ENCODE results near the gene GDF10. TPM values are rescaled to one million over a fixed set of nuclear protein-coding genes. Genes with fewer than 3 reads are reported as not detected.
A peak's percentile ranks its signal among the peaks of the same experiment; 100 is the strongest.

GDF10 gene
- total RNA-seq, 1 experiment from 2014 or later = 0.20 TPM

DNA sequence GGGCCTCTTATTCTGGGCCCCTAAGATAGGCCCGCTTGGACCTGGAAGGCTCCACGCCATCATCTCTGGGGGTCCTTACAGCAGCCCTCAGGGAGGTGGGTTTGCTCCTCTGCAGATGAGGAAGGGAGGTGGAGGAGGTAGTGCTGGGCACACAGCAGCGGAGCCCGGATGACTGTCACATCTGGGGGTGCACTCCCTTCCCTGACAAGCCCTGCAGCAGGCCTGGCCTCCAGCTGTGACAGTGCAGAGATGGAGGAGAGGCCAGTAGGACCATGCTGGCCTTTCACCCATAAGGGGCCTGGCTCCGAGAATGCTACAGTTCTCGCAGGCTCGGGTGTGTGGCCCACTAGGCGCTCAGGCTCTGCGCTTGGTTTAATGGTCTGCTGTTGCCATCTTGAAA is 31.5 kb downstream of the GDF10 start:
- no peak overlapping the region for H3K18ac ChIP-seq (ENCODE audit: insufficient read length, low read depth, low read length)
- H4K91ac ChIP-seq (ENCODE audit: insufficient read length, low read depth, low read length) = no peak overlapping the region
- no peak overlapping the region for H3K23ac ChIP-seq (ENCODE audit: insufficient read length, low read depth, low read length)
- H3K27me3 Mint-ChIP-seq (ENCODE audit: low read depth) = no peaks in the 10 kb centered on the region
- no peak overlapping the region for H4K5ac ChIP-seq (ENCODE audit: insufficient read length, low read depth, low read length)
- no peaks in the 10 kb centered on the region for H3K4me1 ChIP-seq (ENCODE audit: insufficient read depth, low read length)
- no peak overlapping the region for H2BK12ac ChIP-seq (ENCODE audit: insufficient read length, low read depth, low read length)
- H2BK20ac ChIP-seq (ENCODE audit: low read depth, low read length, poor library complexity, severe bottlenecking) = no peak overlapping the region
- H3K9me3 ChIP-seq (ENCODE audit: control insufficient read depth, low read depth, low read length) = no peaks in the 10 kb centered on the region
- no peak overlapping the region for H3K27ac ChIP-seq (ENCODE audit: insufficient read length, low read depth, low read length)
- no peaks in the 10 kb centered on the region for H3K36me3 Mint-ChIP-seq (ENCODE audit: insufficient read depth in 1 of 3, low read depth in 3 of 3)
- peak overlapping the region in 1 of 3 experiments; percentile 50; a peak in 1 of 7 replicates for H3K27ac Mint-ChIP-seq
- no peak overlapping the region for H3K4me2 ChIP-seq (ENCODE audit: insufficient read depth, insufficient read length, low read length)
- TF ChIP-seq, protein P1, sequence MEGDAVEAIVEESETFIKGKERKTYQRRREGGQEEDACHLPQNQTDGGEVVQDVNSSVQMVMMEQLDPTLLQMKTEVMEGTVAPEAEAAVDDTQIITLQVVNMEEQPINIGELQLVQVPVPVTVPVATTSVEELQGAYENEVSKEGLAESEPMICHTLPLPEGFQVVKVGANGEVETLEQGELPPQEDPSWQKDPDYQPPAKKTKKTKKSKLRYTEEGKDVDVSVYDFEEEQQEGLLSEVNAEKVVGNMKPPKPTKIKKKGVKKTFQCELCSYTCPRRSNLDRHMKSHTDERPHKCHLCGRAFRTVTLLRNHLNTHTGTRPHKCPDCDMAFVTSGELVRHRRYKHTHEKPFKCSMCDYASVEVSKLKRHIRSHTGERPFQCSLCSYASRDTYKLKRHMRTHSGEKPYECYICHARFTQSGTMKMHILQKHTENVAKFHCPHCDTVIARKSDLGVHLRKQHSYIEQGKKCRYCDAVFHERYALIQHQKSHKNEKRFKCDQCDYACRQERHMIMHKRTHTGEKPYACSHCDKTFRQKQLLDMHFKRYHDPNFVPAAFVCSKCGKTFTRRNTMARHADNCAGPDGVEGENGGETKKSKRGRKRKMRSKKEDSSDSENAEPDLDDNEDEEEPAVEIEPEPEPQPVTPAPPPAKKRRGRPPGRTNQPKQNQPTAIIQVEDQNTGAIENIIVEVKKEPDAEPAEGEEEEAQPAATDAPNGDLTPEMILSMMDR (conservative IDR thresholded peaks at IDR 0.05) = no peak
- H3T11ph ChIP-seq (ENCODE audit: low read length) = no peak overlapping the region
- no peaks in the 10 kb centered on the region for H3K79me2 ChIP-seq (ENCODE audit: insufficient read depth, low read length)
- H3K79me1 ChIP-seq (ENCODE audit: insufficient read depth, low read depth, low read length, poor library complexity, severe bottlenecking) = no peaks in the 10 kb centered on the region
- no peak overlapping the region for H3K4ac ChIP-seq (ENCODE audit: low read depth, low read length)
- H3K9me3 Mint-ChIP-seq = peaks cover 0 to 2% of the 10 kb centered on the region in 2 experiments; a peak in 2 of 5 replicates
- H3K56ac ChIP-seq (ENCODE audit: insufficient read length, low read depth, low read length) = no peak overlapping the region
- H3K27me3 ChIP-seq (ENCODE audit: insufficient read depth, low read length) = no peaks in the 10 kb centered on the region
- H4K20me1 ChIP-seq (ENCODE audit: control insufficient read depth, insufficient read depth, insufficient read length) = no peaks in the 10 kb centered on the region
- H3K23me2 ChIP-seq (ENCODE audit: insufficient read length, low read depth, low read length, poor library complexity, severe bottlenecking) = no peaks in the 10 kb centered on the region
- H2BK120ac ChIP-seq (ENCODE audit: low read depth, low read length, poor library complexity, severe bottlenecking) = no peak overlapping the region
- H3K4me1 Mint-ChIP-seq = peaks cover 2 to 3% of the 10 kb centered on the region in 2 experiments; a peak in 1 of 4 replicates
- H2BK15ac ChIP-seq (ENCODE audit: low read depth, low read length) = no peak overlapping the region
- no peak overlapping the region for H3K9ac ChIP-seq (ENCODE audit: extremely low read depth, insufficient read length, low read length)
- H2AFZ ChIP-seq (ENCODE audit: low read length) = no peak overlapping the region
- DNase-seq = no peak
- no peak overlapping the region for H2AK5ac ChIP-seq (ENCODE audit: insufficient read length, low read length)
- no peak overlapping the region for H3K14ac ChIP-seq (ENCODE audit: insufficient read depth, low read length)
- no peak overlapping the region for H4K8ac ChIP-seq (replicated peaks; ENCODE audit: insufficient read length, low read depth, low read length)
- H2BK5ac ChIP-seq (ENCODE audit: insufficient read length, low read length) = no peak overlapping the region
- WGBS (ENCODE audit: extremely low coverage, insufficient read length, low lambda C conversion rate) = no CpG with 5 or more reads among the region's 9 CpGs
- no peak overlapping the region for H3K4me3 Mint-ChIP-seq
